Measurements from ENCODE around the gene HSD3B2. TPM values are rescaled to one million over a fixed set of nuclear protein-coding genes. Genes with fewer than 3 reads are reported as not detected.

Gene HSD3B2
- total RNA-seq, 1 experiment from 2014 or later: 1.0 TPM

DNA sequence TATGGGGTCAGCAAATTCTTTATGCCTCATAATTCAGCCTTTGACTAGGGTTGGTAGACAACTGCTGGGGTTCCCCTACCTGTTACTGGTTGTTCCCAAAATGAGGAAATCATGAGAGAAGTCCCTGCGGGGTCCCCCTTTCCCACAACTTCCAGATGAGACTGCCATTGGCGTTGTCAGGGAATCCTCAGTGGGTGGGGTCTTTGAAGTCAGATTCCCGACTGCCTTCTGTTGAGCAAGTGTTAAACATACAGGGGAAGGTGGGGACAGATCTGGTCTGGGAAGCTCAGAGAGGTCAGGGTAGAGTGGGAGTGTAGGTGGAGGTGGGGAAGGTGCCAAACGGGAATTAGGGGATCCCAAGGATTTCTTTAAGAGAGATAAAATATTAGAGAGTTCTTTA is 14.7 kb downstream of the HSD3B2 start (continued):
- TF ChIP-seq, protein P1, sequence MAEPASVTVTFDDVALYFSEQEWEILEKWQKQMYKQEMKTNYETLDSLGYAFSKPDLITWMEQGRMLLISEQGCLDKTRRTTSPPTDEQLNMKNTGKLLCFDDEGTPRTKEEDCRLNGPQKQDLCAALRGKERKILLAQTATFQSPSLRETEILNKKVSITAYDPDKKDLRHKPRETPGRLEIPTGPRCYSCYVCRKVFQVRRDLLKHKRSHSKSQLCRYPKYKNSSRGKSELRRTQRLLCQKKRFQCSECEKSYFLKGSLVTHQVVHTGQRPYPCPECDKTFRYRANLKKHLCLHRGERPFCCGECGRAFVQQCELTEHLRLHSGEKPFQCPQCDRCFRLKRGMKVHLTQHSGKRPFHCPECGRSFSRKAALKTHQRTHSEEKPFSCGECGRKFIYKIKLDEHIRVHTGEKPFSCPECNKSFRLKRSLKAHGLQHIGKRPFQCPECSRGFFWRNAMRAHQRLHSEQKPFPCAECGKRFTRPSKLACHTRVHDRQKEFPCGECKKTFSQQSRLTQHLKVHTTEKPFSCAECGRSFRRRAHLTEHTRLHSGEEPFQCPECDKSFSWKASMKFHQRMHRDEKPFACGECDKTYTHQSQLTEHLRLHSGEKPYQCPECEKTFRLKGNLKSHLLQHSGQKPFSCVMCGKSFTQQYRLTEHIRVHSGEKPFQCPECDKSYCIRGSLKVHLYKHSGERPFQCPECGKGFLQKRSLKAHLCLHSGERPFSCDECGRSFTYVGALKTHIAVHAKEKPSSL (CRISPR knock-in tag; conservative IDR thresholded peaks at IDR 0.05): no peak
- no peak for TF ChIP-seq MYBL2 (CRISPR knock-in tag; IDR thresholded peaks at IDR 0.05)
- TF ChIP-seq, protein P2, sequence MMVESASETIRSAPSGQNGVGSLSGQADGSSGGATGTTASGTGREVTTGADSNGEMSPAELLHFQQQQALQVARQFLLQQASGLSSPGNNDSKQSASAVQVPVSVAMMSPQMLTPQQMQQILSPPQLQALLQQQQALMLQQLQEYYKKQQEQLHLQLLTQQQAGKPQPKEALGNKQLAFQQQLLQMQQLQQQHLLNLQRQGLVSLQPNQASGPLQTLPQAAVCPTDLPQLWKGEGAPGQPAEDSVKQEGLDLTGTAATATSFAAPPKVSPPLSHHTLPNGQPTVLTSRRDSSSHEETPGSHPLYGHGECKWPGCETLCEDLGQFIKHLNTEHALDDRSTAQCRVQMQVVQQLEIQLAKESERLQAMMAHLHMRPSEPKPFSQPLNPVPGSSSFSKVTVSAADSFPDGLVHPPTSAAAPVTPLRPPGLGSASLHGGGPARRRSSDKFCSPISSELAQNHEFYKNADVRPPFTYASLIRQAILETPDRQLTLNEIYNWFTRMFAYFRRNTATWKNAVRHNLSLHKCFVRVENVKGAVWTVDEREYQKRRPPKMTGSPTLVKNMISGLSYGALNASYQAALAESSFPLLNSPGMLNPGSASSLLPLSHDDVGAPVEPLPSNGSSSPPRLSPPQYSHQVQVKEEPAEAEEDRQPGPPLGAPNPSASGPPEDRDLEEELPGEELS (CRISPR knock-in tag; IDR thresholded peaks at IDR 0.05): no peak

DNA sequence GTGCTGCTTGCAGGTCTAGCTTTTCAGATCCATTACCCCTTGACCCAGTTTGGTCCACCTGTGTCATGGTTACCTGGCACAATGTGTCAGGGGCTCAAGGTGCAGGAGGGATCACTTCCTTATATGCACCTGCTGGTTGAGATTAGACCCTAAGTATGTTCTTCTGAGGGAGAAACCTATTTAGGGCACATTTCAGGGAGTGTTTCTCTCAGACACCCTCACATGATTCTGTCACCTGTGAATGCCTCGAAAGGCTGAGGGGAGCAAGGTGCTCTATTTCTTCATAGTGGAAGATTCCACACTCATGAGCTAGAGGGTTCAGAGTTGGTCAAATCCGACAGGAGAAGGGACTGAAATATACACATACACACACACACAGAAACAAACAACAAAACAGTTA is 15.5 kb downstream of the HSD3B2 start:
- TF ChIP-seq ZNF263 (CRISPR knock-in tag; IDR thresholded peaks at IDR 0.05; ENCODE audit: low read depth) (no peak), ETV6 (CRISPR knock-in tag; IDR thresholded peaks at IDR 0.05) (no peak), JUN (CRISPR knock-in tag; IDR thresholded peaks at IDR 0.05) (no peak), ZNF317 (CRISPR knock-in tag; IDR thresholded peaks at IDR 0.05; ENCODE audit: borderline replicate concordance, low read depth) (no peak)
- TF ChIP-seq, protein P2 (CRISPR knock-in tag; IDR thresholded peaks at IDR 0.05): no peak
- TF ChIP-seq, protein P1 (CRISPR knock-in tag; conservative IDR thresholded peaks at IDR 0.05): no peak
- TF ChIP-seq, protein P3, sequence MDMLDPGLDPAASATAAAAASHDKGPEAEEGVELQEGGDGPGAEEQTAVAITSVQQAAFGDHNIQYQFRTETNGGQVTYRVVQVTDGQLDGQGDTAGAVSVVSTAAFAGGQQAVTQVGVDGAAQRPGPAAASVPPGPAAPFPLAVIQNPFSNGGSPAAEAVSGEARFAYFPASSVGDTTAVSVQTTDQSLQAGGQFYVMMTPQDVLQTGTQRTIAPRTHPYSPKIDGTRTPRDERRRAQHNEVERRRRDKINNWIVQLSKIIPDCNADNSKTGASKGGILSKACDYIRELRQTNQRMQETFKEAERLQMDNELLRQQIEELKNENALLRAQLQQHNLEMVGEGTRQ (CRISPR knock-in tag; IDR thresholded peaks at IDR 0.05): no peak
- TF ChIP-seq, protein P4, sequence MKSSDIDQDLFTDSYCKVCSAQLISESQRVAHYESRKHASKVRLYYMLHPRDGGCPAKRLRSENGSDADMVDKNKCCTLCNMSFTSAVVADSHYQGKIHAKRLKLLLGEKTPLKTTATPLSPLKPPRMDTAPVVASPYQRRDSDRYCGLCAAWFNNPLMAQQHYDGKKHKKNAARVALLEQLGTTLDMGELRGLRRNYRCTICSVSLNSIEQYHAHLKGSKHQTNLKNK (CRISPR knock-in tag; IDR thresholded peaks at IDR 0.05): no peak
- TF ChIP-seq, protein P5, sequence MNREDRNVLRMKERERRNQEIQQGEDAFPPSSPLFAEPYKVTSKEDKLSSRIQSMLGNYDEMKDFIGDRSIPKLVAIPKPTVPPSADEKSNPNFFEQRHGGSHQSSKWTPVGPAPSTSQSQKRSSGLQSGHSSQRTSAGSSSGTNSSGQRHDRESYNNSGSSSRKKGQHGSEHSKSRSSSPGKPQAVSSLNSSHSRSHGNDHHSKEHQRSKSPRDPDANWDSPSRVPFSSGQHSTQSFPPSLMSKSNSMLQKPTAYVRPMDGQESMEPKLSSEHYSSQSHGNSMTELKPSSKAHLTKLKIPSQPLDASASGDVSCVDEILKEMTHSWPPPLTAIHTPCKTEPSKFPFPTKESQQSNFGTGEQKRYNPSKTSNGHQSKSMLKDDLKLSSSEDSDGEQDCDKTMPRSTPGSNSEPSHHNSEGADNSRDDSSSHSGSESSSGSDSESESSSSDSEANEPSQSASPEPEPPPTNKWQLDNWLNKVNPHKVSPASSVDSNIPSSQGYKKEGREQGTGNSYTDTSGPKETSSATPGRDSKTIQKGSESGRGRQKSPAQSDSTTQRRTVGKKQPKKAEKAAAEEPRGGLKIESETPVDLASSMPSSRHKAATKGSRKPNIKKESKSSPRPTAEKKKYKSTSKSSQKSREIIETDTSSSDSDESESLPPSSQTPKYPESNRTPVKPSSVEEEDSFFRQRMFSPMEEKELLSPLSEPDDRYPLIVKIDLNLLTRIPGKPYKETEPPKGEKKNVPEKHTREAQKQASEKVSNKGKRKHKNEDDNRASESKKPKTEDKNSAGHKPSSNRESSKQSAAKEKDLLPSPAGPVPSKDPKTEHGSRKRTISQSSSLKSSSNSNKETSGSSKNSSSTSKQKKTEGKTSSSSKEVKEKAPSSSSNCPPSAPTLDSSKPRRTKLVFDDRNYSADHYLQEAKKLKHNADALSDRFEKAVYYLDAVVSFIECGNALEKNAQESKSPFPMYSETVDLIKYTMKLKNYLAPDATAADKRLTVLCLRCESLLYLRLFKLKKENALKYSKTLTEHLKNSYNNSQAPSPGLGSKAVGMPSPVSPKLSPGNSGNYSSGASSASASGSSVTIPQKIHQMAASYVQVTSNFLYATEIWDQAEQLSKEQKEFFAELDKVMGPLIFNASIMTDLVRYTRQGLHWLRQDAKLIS (CRISPR knock-in tag; IDR thresholded peaks at IDR 0.05; ENCODE audit: borderline replicate concordance): no peak
- TF ChIP-seq, protein P6, sequence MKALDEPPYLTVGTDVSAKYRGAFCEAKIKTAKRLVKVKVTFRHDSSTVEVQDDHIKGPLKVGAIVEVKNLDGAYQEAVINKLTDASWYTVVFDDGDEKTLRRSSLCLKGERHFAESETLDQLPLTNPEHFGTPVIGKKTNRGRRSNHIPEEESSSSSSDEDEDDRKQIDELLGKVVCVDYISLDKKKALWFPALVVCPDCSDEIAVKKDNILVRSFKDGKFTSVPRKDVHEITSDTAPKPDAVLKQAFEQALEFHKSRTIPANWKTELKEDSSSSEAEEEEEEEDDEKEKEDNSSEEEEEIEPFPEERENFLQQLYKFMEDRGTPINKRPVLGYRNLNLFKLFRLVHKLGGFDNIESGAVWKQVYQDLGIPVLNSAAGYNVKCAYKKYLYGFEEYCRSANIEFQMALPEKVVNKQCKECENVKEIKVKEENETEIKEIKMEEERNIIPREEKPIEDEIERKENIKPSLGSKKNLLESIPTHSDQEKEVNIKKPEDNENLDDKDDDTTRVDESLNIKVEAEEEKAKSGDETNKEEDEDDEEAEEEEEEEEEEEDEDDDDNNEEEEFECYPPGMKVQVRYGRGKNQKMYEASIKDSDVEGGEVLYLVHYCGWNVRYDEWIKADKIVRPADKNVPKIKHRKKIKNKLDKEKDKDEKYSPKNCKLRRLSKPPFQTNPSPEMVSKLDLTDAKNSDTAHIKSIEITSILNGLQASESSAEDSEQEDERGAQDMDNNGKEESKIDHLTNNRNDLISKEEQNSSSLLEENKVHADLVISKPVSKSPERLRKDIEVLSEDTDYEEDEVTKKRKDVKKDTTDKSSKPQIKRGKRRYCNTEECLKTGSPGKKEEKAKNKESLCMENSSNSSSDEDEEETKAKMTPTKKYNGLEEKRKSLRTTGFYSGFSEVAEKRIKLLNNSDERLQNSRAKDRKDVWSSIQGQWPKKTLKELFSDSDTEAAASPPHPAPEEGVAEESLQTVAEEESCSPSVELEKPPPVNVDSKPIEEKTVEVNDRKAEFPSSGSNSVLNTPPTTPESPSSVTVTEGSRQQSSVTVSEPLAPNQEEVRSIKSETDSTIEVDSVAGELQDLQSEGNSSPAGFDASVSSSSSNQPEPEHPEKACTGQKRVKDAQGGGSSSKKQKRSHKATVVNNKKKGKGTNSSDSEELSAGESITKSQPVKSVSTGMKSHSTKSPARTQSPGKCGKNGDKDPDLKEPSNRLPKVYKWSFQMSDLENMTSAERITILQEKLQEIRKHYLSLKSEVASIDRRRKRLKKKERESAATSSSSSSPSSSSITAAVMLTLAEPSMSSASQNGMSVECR (CRISPR knock-in tag; IDR thresholded peaks at IDR 0.05; ENCODE audit: borderline replicate concordance): no peak
- TF ChIP-seq, protein P7, sequence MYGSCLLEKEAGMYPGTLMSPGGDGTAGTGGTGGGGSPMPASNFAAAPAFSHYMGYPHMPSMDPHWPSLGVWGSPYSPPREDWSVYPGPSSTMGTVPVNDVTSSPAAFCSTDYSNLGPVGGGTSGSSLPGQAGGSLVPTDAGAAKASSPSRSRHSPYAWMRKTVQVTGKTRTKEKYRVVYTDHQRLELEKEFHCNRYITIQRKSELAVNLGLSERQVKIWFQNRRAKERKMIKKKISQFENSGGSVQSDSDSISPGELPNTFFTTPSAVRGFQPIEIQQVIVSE (CRISPR knock-in tag; IDR thresholded peaks at IDR 0.05; ENCODE audit: borderline replicate concordance): no peak
- TF ChIP-seq, protein P8, sequence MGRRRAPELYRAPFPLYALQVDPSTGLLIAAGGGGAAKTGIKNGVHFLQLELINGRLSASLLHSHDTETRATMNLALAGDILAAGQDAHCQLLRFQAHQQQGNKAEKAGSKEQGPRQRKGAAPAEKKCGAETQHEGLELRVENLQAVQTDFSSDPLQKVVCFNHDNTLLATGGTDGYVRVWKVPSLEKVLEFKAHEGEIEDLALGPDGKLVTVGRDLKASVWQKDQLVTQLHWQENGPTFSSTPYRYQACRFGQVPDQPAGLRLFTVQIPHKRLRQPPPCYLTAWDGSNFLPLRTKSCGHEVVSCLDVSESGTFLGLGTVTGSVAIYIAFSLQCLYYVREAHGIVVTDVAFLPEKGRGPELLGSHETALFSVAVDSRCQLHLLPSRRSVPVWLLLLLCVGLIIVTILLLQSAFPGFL (CRISPR knock-in tag; IDR thresholded peaks at IDR 0.05; ENCODE audit: borderline replicate concordance): no peak
- H3K4me3 Mint-ChIP-seq: no peak overlapping the region
- CTCF ChIA-PET: interaction anchor here (1.1 to 2.1 kb wide), 3 partner anchors 10 to 58 kb away, joined by 3 to 7 read pairs (median 4); no protein-coding TSS in a partner anchor
- DNase-seq (ENCODE audit: low spot score) (no peak), ATAC-seq (no peak)
- POLR2A ChIA-PET: no interaction called here
- peaks cover 13% of the 10 kb centered on the region for H3K4me1 Mint-ChIP-seq
- H3K27ac Mint-ChIP-seq: no peak overlapping the region
- H3K9me3 Mint-ChIP-seq: no peaks in the 10 kb centered on the region
- H3K27me3 Mint-ChIP-seq (ENCODE audit: low read depth): no peaks in the 10 kb centered on the region
- no peaks in the 10 kb centered on the region for H3K36me3 Mint-ChIP-seq

Measured in WTC11 (cell line).